IPS-18a (cell line): ENCODE measurements around the gene TMTC2.
A peak's percentile ranks its signal among the peaks of the same experiment; 100 is the strongest.

Experiments used
- H3K27ac ChIP-seq: one replicate; pipeline ENCODE4 v1.5.1; 2013; ENCODE audit warnings: low read length
- H3K27me3 ChIP-seq: one replicate; pipeline ENCODE4 v1.6.1; 2013; ENCODE audit warnings: mild to moderate bottlenecking, low read length; ENCODE audit not compliant: control insufficient read depth, insufficient read depth
- H3K36me3 ChIP-seq: one replicate; pipeline ENCODE4 v1.6.1; 2013; ENCODE audit warnings: low read depth, low read length; ENCODE audit not compliant: control insufficient read depth
- H3K4me1 ChIP-seq: one replicate; pipeline ENCODE4 v1.6.1; 2013; ENCODE audit warnings: low read depth, low read length; ENCODE audit not compliant: control insufficient read depth
- H3K4me3 ChIP-seq: one replicate; pipeline ENCODE4 v1.5.1; 2013; ENCODE audit warnings: low read length
- H3K9ac ChIP-seq: one replicate; pipeline ENCODE4 v1.6.1; 2013; ENCODE audit warnings: mild to moderate bottlenecking, low read length, moderate library complexity
- H3K9me3 ChIP-seq: one replicate; pipeline ENCODE4 v1.6.1; 2013; ENCODE audit warnings: low read depth, low read length; ENCODE audit not compliant: control insufficient read depth

Gene TMTC2

DNA sequence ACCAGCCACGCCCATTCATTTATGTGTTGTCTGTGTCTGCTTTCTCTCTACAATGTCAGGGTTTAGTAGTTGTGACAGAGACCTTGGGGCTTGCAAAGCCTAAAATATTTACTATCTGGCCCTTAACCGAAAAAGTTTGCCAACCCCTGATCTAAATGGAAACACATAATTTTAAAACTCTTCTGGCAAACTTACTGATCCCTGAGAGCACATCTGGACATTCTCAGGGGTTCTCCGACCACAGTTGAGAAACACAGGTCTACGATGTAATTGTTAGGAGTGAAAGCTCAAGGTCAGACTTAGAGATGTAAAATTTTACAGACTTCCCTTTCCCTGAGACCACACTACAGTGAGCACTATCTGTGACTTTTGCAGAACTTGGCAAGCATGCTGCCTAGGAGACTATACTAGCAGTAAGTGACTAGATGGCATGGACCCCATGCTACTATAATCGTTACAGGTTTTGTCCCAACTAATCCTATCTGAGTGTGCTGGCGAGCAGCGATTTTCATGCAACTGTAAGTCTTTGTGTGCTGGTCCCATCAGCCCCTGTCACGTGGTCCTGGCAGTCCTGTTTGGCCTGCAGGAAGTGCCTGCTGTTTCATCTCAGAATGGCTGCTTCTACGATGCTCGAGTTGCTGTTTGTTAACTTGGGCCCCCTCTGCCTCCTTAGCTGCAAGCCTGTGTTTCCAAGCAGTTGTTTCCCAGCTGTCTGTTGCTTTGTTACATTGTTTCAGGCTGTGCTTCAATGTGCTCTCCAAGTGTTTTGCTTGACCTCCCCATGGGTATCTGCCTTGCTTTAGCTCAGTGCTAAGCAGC, 21.6 kb downstream of the TMTC2 start:
- H3K9ac ChIP-seq = no peak overlapping the region
- no peaks in the 10 kb centered on the region for H3K36me3 ChIP-seq
- H3K4me3 ChIP-seq = no peak overlapping the region
- H3K27me3 ChIP-seq = no peaks in the 10 kb centered on the region
- no peaks in the 10 kb centered on the region for H3K9me3 ChIP-seq
- peak overlapping the region; percentile 38 for H3K27ac ChIP-seq
- H3K4me1 ChIP-seq = peaks cover 14% of the 10 kb centered on the region

DNA sequence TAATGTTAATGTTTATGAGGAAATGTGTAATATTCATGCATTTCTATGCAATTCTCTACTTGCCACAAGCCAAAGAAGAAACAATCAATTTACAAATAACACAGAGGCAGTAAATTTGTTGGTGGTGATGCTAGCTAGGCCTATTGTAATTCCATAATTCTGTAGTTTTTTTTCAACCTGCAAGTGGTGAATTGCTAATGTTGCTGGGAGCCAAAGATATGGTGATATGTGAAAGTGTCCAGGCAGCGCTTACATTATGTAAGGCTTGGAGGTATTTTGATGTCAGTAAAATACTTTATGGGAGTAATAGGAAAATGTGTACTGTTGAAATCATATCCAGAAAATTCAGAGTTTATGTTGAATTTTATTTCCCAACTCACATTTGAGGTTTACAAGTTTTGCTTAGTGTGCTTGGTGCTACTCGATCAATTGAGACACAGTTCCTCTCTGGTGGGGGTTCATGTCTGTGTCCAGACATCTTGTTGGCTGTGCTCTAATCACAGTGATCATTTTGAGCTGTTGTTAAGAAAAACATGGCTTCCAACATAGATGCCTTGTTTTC, 23.2 kb downstream of the TMTC2 start:
- Histone ChIP-seq H3K27ac (no peak overlapping the region), H3K36me3 (no peaks in the 10 kb centered on the region), H3K4me3 (no peak overlapping the region), H3K9me3 (no peaks in the 10 kb centered on the region), H3K9ac (no peak overlapping the region), H3K27me3 (no peaks in the 10 kb centered on the region), H3K4me1 (peaks cover 14% of the 10 kb centered on the region)

DNA sequence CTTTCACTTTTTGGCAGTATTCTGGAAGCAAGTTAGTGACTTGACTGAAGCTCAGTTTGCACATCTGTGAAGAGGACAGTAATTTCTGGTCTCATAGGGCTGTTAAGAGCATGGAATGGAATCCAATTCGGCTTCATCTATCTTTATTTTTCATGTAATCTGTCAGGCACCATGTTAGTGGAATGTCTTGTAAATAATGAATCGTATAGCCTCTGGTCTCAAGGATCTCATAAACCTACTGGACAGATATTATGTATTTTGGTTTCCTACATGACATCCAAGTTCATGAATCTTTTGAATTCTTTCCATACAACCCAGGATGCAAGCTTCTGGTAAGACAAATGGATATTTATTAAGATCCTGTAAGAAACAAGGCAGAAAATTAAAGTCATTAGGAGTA, 24.0 kb downstream of the TMTC2 start:
- Histone ChIP-seq H3K4me1 (peaks cover 14% of the 10 kb centered on the region), H3K27me3 (no peaks in the 10 kb centered on the region), H3K27ac (no peak overlapping the region), H3K4me3 (no peak overlapping the region), H3K36me3 (no peaks in the 10 kb centered on the region), H3K9me3 (no peaks in the 10 kb centered on the region), H3K9ac (no peak overlapping the region)

DNA sequence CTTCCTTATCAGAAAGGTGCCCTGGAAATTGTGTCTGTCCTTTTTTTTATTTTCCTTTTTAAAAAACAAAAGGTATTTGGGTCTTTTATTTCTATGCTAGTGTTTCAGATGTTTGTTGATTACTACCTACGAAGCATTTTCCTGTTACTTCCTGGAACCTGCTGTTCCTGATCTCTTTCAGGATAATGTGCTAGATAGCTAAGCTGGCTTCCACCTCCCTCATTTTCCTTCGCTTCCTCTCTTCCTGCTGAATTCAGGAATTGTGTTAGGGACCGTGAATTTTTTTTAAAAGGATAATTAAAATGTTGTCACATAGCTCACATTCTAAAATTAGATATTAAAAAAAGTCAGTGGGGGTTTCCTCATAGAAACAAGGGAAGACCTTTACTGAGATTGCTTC, 27.7 kb downstream of the TMTC2 start:
- Histone ChIP-seq H3K4me1 (no peaks in the 10 kb centered on the region), H3K9ac (no peak overlapping the region), H3K9me3 (no peaks in the 10 kb centered on the region), H3K4me3 (no peak overlapping the region), H3K36me3 (no peaks in the 10 kb centered on the region), H3K27me3 (no peaks in the 10 kb centered on the region), H3K27ac (no peak overlapping the region)

DNA sequence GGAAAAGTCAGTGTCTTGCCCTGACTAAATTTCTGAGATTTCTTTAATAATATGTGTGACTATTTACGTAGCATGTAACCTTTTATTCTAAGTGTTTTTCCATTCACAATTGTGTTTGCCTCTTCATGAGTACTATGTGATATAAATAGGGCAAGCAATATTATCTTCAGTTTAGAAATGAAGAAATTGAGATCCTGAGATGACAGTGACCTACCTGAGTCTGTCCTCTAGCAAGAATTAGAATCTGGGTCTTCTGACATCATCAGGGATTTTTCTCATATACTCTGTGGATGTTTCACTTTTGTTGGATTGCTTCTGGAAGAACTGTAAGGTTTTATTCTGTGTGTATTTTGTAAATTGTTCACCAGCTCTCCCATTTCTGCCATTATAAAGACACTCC, 35.0 kb downstream of the TMTC2 start:
- no peaks in the 10 kb centered on the region for H3K27me3 ChIP-seq
- H3K9ac ChIP-seq = no peak overlapping the region
- H3K4me3 ChIP-seq = no peak overlapping the region
- no peaks in the 10 kb centered on the region for H3K36me3 ChIP-seq
- peaks cover 4% of the 10 kb centered on the region for H3K4me1 ChIP-seq
- H3K27ac ChIP-seq = no peak overlapping the region
- no peaks in the 10 kb centered on the region for H3K9me3 ChIP-seq

DNA sequence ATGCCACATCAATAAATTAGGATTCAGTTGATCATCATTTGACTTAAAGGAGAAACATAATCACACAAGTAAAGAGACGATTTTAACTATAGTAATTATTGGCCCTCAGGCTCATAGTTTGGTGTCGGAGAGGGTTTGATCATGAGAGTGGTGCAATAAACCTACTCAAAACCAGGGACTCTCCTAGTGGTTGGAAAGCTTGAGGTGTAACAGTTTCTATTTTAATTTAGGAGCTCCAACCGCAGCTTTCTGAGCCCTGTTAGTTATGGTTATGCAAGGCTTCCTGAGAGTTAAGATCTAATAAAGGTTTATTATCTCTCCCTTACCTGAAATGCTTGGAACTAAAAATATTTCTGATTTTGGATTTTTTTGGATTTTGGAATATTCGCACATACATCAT, 36.4 kb downstream of the TMTC2 start:
- Histone ChIP-seq H3K27me3 (no peaks in the 10 kb centered on the region), H3K9me3 (no peaks in the 10 kb centered on the region), H3K4me1 (peaks cover 4% of the 10 kb centered on the region), H3K27ac (no peak overlapping the region), H3K36me3 (no peaks in the 10 kb centered on the region), H3K9ac (no peak overlapping the region), H3K4me3 (no peak overlapping the region)

DNA sequence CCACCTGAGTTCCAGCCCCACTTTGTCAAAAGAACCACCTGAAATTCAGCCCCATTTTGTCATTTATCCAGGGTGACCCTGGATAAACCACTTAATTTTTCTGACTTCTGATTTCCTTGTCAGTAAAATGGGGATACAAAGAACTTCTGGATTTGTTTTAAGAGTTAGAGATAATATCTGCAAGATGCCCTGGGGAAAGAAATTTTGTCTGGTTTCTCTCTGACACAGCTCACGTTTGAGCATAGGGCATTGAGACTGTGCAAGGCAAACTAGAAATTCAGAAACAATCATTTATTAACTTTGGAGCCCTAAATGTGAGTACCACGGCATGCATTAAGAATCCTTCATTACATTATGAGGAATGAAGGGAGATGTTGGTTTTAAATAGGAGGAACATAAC, 37.2 kb downstream of the TMTC2 start:
- no peaks in the 10 kb centered on the region for H3K9me3 ChIP-seq
- H3K9ac ChIP-seq = no peak overlapping the region
- H3K4me1 ChIP-seq = peaks cover 4% of the 10 kb centered on the region
- no peak overlapping the region for H3K27ac ChIP-seq
- no peak overlapping the region for H3K4me3 ChIP-seq
- H3K36me3 ChIP-seq = no peaks in the 10 kb centered on the region
- no peaks in the 10 kb centered on the region for H3K27me3 ChIP-seq

DNA sequence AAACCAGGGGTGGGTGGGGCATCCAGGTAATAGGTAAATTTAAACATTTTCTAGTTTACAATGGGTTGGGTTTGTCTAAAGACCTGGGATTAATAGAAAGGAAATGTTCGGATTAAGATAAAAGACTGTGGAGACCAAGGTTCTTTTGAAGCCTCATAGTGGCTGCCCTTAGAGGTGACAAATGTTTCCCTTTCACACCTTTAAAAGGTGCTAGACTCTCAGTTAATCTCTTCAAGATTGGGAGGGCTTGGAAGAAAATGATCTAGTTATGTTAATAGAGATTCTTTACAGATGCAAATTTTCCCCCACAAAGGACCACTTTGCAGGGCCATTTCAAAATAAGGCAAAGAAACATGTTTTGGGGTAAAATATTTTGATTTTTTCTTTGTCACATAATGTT, 39.0 kb downstream of the TMTC2 start:
- Histone ChIP-seq H3K9me3 (no peaks in the 10 kb centered on the region), H3K27ac (no peak overlapping the region), H3K4me3 (no peak overlapping the region), H3K9ac (no peak overlapping the region), H3K27me3 (no peaks in the 10 kb centered on the region), H3K4me1 (peaks cover 3% of the 10 kb centered on the region), H3K36me3 (no peaks in the 10 kb centered on the region)

DNA sequence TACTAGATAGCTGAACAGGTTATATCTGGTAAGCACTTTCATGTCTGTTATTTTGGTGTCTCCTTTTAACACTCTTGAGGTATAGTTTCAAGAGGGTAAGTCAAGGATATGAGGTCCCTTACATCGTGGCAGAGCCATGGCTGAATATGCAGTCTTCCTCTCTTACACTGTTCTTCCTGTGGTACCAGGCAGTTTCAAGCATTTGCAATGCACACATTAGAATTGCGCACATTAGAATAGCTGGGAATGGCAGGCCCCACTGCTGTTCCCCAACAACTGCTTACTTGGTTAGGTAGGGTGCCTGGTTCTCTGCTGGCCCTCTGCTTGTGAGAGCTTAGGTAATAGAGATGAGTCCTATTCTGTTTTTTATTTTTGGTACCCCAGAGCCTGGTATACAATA, 41.2 kb downstream of the TMTC2 start:
- Histone ChIP-seq H3K27me3 (no peaks in the 10 kb centered on the region), H3K36me3 (no peaks in the 10 kb centered on the region), H3K9me3 (no peaks in the 10 kb centered on the region), H3K27ac (no peak overlapping the region), H3K4me3 (no peak overlapping the region), H3K4me1 (no peaks in the 10 kb centered on the region), H3K9ac (no peak overlapping the region)

DNA sequence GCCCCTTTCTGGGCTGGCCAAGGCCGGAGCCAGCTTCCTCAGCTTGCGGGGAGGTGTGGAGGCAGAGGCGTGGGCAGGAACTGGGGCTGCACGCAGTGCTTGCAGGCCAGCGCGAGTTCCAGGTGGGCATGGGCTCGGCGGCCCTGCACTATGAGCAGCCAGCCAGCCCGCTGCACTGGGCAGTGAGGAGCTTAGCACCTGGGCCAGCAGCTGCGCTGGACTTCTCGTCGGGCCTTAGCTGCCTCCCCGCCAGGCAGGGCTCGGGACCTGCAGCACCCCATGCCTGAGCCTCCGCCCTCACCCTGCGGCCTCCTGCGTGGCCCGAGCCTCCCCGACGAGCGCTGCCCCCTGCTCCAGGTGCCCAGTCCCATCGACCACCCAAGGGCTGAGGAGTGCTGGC, 42.0 kb downstream of the TMTC2 start:
- no peaks in the 10 kb centered on the region for H3K36me3 ChIP-seq
- no peak overlapping the region for H3K9ac ChIP-seq
- no peak overlapping the region for H3K27ac ChIP-seq
- no peaks in the 10 kb centered on the region for H3K9me3 ChIP-seq
- no peaks in the 10 kb centered on the region for H3K4me1 ChIP-seq
- no peak overlapping the region for H3K4me3 ChIP-seq
- H3K27me3 ChIP-seq = no peaks in the 10 kb centered on the region

DNA sequence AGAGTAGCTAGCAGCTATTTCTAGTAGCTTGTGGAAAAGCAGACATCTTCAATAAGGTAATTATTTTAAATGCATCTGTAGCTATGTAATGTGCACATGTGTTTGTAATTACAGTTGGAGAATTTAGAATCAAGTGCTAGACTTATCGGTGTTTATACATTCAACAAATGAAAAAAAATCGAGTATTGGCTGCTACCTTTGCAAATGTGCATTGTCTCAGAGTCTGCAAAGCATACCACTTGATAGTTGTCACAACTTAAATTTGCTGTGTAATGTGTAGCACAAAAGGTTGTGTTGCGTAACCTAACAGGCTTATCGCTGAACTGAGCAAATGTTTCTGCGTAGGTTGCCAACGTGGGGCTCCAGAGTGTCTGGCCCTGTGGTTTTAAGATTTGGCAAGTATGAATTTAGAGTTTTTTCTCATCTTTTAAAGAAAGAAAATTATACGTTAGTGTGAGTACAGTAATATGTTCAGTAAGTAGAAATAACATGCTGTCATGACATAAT, 44.3 kb downstream of the TMTC2 start:
- H3K4me3 ChIP-seq = no peak overlapping the region
- H3K27ac ChIP-seq = no peak overlapping the region
- H3K9me3 ChIP-seq = no peaks in the 10 kb centered on the region
- H3K27me3 ChIP-seq = no peaks in the 10 kb centered on the region
- no peaks in the 10 kb centered on the region for H3K4me1 ChIP-seq
- no peak overlapping the region for H3K9ac ChIP-seq
- no peaks in the 10 kb centered on the region for H3K36me3 ChIP-seq
